ENCODE data around the gene COX6B2.
A peak's percentile ranks its signal among the peaks of the same experiment; 100 is the strongest.

COX6B2 gene

DNA sequence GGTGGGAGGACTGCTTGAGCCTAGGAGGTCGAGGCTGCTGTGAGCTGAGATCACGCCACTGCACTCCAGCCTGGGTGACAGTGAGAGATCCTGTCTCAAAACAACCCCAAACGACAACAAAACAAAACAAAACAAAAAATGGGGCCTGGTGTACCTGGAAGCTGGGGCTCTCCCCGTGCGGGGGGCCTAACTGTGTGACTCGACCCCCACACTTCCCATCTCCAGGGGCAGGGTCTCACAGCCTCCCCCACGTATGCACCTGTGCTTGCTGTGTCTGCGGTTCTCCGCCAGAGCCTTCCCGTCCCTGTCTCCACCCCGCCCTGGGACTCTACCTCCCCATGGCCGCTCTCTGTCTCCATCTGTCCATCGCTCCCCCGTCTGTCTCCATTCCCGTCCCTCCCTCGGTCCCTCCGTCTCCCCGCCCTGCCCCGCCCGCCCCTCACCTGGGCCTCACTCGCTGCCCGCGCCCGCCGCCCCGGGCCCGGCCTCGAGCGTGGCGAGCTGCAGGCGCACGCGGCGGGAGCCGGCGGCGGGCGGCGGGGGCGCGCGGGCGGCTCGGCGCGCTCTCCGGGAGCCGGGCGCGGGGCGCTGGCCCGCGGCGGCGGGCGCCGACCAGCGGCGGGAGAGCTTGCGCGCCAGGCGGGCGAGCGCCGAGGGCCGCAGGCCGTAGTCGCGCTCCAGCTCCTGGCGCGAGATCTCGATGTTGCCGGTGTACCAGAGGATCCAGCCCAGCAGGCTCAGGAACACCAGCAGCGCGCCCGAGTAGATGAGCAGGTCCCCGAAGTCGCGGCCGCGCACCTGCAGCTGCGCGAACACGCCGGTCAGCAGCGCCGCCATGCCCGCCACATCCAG lies 29.0 kb upstream of the COX6B2 start:
- DNase-seq (ENCODE audit: low read depth in 2 of 2), result peak in 1 of 2 experiments; percentile 46

DNA sequence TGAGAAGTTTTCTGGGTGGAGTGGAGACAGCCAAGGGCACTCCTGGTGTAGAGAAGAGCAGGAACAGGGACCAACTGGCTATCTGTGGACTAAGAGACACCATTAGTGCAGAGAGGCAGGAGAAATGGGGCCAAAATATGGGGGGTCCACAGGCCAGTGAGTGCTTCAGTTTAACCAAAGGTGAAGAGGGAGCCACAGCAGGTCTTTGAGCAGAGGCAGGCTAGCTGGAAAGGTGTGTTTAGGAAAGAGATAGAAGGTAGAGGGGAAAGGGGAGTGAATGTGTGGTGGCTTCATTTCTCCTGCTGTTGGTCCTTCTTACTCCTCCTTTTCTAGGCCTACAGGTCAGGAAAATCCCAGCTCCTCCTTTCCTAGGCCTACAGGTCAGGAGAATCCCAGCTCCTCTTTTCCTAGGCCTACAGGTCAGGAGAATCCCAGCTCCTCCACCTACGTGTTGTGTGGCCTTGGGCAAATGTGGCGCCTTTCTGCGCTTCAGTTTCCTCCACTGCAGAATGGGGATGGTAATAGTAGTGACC lies 28.1 kb upstream of the COX6B2 start:
- DNase-seq (ENCODE audit: low read depth in 2 of 2), result no peak

DNA sequence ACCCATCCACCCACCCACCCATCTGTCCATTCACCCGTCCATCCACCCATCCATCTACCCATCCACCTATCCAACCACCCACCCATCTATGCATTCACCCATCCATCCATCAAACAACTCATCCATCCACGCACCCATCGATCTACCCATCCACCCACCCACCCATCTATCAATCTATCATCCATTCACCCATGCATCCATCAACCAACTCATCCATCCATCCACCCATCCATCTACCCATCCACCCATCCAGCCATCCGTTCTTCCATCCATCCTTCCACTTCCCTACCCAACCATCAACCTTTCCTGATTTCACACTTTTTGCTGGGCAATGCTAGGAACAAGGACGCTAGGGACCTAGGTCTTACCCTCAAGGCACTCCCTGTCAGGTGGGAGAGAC lies 27.5 kb upstream of the COX6B2 start:
- no peak for DNase-seq (ENCODE audit: low read depth in 2 of 2)

DNA sequence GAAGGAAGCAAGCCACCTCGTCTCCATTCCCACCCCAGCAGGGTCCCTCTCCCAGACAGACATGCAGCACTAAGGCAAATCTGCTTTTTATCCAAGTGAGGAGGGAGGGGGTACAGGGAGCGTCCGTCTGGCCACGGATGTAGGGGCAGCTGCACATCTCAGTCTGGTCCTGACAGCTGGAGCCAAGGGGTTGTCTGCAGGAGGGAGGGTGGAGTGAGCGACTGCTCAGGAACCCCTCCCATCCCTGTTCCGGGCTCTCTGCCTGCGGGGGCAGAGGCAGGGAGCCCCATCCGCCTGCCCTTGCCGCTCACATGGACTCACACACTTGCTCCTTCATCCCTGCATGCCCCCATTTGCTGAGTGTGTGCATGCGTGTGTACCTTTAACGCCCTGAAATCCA lies 24.7 kb upstream of the COX6B2 start:
- no peak for DNase-seq (ENCODE audit: low read depth in 2 of 2)

DNA sequence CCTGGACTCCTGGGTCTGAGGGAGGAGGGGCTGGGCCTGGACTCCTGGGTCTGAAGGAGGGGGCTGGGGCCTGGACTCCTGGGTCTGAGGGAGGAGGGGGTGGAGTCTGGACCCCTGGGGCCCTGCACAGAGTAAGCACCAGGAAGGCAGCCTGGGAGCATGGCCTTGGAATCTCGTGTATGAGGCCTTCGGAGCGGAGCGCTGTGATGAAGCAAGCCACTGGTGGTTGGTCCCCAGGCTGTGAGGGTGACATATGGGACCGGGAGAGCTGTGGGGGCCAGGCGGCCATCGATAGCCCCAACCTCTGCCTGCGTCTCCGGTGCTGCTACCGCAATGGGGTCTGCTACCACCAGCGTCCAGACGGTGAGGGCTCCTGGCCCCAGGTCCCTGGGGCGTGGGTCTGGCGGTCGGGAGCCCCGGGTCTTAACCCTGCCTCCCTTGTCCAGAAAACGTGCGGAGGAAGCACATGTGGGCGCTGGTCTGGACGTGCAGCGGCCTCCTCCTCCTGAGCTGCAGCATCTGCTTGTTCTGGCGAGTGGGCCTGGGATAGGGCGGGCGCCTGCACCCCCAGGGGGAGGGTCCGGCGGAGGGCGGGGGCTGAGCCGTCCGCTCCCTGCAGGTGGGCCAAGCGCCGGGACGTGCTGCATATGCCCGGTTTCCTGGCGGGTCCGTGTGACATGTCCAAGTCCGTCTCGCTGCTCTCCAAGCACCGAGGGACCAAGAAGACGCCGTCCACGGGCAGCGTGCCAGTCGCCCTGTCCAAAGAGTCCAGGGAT lies 23.0 kb upstream of the COX6B2 start:
- DNase-seq (ENCODE audit: low read depth in 2 of 2), result no peak

DNA sequence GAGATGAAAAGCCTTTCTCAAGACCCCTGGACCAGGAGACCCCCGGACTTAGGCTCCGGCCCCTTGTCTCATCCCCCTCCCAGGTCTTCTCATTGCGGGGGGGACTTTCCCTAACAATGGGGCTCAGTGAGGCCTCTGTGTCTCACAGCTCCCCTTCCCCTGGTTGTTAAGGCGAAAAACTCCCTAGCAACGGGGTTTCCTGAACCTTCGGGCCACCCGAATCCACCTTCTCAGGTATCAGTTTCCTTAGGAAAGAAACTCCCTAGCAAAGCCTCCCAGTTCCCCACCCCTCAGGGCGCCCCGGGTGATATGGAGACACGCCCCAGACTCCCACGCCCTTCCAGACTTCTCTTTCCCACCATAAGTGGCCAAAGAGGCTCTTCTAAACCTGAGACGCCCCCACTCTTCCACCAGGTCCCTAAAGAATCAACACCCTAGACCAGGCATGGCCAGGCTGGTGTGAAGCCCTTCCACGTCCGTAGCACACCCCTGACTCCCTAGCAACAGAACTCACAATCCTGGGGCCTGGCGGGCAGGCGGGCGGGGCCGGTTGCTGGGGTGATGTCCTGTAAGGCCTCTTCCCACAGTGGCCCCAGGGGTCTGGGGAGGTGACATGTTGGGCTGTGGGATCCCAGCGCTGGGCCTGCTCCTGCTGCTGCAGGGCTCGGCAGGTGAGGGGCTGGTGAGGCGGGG lies 21.9 kb upstream of the COX6B2 start, which contains the start of gene TMEM190:
Gene TMEM190, plus strand, starts transcription at position 586 of the 693 bp plus-strand sequence. Its CDS starts 28 bp downstream, at position 614.
- DNase-seq (ENCODE audit: low read depth in 2 of 2), result no peak

DNA sequence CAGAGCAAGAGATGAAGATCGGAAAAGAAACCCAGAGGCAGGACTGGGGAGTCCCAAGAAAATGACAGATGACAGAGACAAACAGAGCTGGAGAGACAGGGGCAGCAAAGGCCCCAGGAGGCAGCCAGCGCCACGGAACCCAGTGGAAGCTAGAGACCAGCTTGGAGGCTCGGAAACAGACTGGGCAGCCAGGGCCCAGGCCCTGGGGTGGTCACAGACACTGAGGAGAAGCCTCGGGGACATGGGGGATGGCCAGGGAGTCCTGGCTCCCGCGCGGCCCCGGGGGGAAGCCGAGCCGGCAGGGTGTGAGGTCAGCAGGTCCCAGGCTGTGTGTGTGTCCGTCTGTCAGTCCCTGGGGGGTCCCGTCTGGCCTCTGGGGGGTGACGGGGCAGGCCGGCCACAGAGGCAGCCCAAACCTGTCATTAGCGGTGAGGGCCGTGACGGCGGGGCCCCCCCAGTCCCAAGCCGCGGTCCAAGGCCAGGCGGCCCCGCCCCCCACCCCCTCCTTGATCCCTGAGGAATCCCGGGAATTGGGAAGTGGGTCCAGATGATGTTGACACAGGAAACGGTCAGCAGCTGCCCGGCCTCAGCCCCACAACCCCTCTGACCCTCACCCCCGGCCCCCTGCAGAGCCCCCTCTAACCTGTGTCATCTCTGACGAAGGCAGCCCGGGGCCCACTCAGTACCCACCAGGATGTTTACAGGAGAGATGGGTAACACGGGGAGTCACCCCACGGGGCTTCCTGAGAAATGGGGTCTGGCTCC lies 19.7 kb upstream of the COX6B2 start:
- DNase-seq (ENCODE audit: low read depth in 2 of 2), result no peak

DNA sequence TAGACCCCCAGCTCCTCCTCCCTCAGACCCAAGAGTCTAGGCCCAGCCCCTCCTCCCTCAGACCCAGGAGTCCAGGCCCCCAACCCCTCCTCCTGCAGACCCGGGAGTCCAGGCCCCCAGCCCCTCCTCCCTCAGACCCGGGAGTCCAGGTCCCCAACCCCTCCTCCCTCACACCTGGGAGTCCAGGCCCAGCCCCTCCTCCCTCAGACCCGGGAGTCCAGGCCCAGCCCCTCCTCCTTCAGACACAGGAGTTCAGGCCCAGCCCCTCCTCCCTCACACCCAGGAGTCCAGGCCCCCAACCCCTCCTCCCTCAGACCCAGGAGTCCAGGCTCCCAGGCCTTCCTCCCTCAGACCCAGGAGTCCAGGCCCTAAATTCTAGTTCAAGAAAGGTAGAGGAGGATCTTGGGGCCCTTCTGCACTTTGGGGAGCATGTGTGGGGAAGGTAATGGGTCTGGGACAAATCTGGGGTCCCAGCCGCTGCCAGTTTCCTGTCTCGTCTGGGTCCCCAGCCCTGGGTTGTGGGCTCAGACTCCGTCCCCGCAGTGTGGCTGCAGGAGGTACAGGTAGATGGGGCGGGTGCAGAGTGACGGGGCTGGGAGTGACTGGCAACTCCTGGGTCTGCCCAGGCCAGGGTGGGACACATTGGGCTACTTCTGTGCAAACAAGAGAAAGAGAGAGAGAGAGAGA lies 18.9 kb upstream of the COX6B2 start:
- DNase-seq (ENCODE audit: low read depth in 2 of 2), result no peak

DNA sequence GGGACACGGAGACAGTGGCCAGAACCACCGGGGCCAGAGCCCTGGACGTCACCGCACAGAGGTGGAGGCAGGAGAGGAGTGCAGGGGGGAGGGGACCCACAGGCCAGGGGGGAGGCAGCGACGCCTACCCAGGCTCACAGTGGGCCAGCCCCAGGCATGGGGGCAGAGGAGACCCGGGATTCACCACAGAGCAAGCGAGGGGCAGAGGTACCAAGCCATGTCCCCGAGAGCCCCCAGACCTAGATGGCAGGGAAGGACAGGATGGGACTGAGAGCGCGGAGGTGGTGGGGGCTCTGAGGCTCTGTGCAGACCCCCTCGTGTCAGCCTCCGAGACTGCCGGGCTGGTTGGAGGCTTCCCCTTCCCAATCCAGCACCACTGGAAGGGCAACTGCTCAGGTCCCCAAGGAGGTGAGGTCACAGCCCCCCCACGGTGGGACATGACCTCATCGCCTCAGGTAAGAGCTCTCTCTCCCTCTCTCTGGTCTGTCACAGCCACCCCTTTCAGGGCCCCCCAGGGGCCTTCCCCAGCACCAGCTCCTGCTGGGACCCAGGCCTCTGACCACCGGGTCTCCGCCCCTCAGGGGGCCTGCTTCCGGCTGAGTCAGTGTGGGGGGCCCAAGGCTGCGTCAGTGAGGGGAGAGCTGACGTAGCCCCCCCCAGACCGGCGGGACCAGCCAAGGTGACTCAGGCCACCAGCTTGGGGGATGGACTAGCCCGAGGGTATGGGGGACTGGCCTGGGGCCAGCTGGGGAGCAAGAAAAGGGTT lies 18.0 kb upstream of the COX6B2 start:
- no peak for DNase-seq (ENCODE audit: low read depth in 2 of 2)

DNA sequence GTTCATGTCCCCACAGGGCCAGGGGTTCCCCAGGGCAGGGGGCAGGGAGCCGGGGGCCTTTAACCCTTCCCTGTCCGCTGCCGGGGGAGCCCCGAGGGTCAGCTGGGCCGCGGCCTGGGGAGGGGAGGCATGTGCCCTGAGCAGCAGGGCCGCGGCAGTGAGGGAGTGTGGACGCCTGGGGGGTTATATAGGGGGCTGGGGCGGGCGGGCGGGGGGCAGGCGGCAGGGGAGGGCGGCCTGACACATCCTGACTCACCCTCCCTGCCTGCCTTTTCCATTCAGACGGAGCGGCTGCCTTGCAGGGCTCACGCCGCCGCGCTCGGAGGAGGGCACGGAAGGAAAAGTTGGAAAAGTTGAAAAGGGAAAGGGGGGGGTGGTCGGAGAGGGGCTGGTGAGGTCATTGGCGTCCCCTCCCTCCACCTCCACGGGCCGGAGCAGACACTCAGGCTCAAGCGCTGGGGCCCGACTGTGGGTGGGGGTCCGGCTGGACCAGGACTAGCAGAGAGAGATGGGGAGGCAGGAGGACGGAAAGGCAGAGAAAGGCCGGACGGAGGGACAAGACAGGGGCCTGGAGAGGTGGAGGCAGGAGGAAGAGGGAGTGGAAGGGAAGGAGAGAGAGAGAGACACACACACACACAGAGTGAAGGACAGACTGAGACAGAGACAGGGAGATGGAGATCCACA lies 15.9 kb upstream of the COX6B2 start, which contains the start of gene IL11:
Gene IL11, minus strand, starts transcription at position 159 of the 684 bp plus-strand sequence. Its CDS starts 153 bp downstream, at position 6.
- DNase-seq (ENCODE audit: low read depth in 2 of 2), result no peak

DNA sequence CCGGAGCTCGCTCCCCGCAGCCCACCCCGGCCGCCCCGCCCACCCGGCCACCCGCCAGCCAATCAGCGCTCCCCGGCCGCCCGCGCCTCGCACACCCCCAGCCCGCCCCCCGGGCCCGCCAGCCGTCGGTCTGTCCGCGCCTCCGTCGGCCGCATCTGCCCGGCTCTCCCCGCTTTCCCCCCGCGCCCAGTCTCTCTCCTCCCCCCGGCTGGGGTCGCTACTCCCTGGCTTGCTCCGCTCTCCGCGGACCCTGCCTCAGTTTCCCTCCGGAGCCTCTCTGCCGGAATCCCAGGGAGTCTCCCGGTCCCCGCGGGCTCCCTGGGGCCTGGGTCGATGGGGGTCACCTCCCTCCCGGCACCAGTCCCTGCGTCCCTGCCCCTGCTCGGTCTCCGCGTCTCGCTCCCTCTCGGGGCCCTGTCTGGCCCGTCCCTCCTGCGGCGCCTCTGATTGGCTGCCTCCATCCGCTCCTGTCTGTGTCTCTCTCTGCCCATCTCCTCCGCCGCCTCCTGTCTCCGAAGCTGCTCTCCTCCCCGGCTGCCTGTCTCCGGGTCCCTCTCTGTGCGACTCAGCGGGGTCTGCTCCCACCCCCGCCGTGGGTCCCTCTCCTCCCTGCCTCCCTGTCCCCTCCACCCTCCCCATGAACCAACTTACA lies 15.3 kb upstream of the COX6B2 start:
- DNase-seq (ENCODE audit: low read depth in 2 of 2), result no peak

DNA sequence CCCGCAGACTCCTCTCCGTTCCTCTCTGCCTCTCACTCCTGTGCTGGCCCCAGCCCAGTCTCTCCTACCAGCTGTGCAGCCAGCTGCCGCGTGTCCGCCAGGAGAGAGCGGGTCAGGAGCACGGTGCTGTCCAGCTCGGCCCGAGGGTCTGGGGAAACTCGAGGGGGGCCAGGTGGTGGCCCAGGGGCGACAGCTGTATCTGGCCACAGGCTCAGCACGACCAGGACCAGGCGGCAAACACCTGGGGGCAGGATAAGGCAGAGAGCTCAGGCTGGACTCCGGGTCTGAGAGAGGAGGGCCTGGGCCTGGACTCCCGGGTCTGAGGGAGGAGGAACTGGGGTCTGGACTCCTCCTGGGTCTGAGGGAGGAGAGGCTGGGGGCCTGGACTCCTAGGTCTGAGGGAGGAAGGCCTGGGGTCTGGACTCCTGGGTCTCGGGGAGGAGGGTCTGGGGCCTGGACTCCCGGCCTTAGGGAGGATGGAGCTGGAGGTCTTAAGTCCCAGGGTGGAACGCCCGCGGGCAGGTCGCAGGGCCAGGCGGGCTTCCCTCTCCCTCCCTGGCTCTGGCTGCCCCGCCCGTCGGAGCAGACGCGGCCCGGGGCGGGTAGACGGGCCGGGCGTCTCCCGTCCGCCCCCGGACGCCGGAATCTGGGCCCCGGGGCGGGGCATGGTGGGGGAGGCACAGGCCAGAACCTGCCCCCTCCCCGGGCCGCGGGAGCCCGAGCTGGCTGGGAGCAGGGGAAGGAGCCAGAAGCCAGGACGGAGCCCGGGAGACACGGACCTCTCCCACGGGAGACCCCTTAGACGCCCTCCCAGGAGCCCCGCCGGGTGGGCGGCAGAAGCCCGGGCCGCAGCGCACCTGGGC lies 14.4 kb upstream of the COX6B2 start:
- no peak for DNase-seq (ENCODE audit: low read depth in 2 of 2)

DNA sequence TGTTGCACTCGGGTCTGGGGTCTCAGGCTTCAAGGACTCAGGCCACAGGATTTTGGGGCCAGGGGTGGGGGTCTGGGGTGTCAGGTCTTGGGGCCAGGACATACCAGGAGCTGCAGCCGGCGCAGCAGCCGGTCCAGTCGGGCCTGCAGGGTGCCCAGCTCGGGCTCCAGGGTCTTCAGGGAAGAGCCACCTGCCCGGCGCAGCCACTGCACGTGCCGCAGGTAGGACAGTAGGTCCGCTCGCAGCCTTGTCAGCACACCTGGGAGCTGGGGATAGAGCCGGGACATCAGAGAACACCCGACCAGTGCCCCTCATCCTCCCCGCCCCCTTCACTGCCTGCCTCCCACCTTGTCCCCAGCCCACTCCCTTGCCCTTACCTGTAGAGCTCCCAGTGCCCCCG lies 13.6 kb upstream of the COX6B2 start:
- no peak for DNase-seq (ENCODE audit: low read depth in 2 of 2)

DNA sequence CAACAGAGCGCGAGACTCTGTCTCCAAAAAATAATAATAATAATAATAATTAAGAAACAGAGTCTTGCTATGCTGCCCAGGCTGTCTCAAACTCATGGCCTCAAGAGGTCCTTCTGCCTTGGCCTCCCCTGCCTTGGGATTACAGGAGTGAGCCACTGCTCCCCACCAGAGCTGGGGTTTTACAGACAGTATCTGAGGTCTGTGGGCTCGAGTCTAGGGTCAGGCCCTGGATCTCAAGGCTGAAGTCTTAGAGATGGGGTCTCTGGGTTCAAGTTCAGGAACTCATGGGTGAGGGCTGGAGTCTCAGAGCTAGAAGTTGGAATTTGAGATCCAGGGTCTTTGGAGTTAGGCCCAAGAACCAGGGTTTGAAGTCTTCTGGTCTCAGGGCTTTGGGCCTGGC lies 12.3 kb upstream of the COX6B2 start:
- no peak for DNase-seq (ENCODE audit: low read depth in 2 of 2)

DNA sequence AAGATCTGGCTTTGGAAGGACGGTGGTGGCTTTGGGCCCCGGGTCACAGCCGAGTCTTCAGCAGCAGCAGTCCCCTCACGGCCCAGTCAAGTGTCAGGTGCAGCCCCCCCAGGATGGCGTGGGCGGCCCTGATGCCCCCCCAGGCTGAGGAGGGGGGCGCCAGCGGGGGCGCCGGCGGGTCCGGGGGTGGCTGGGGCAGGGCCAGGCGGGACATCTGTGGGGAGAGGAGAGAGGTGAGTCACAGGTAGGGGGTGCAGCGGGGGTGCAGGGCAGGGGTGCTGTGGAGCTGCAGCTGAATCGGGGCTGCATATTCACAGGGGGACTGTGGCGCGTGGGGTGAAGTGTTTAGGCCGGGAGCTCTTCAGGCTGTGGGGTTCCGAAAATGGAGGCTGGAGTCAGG lies 11.4 kb upstream of the COX6B2 start:
- no peak for DNase-seq (ENCODE audit: low read depth in 2 of 2)

DNA sequence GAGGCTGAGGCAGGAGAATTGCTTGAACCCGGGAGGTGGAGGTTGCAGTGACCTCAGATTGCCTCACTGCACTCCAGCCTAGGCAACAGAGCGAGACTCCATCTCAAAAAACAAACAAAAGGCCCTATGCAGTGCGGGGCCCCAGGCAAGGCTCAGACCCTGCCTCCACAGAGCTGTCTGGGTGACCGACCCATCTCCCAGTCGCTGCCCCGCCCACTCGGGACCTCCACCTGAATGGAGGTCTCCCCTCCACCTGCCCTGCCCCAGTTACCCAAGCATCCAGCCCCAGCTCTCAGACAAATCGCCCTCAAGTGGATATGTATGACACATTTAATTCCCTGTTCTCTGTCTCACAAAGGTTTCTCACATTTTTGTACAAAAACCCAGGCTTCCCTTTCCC lies 10.7 kb upstream of the COX6B2 start:
- DNase-seq (ENCODE audit: low read depth in 2 of 2), result no peak

DNA sequence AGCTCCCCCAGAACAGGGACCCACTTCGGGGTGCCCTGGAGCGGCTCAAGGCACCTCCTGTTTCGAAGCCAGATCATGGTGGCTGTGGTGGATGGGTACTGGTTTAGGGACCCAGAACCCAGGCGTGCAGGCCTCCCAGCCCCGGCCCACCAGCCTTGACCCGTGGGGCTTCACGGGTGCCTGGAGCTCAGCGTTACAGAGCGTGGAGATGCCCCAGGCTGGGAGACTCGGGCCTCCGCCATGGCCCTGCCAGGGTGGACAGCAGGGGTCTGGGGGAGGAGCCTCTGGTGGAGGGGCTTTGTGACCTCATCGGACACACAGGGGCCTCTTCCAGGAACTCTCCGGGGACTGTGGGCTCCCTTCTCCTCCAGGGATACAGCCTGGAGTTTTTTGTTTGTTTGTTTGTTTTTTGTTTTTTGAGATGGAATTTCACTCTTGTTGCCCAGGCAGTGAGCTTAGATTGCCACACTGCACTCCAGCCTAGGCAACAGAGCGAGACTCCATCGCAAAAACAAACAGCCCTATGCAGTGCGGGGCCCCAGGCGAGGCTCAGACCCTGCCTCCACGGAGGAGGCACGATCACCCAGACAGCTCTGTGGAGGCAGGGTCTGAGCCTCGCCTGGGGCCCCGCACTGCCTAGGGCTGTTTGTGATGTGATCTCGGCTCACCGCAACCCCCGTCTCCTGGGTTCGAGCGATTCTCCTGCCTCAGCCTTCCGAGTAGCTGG lies 8.6 kb upstream of the COX6B2 start, which contains the start of gene GARIN5B:
Gene GARIN5B, minus strand, starts transcription at position 271 of the 727 bp plus-strand sequence. Its CDS starts 194 bp downstream, at position 77.
- no peak for DNase-seq (ENCODE audit: low read depth in 2 of 2)
